OCI-LY1 (cell line): ENCODE data around the gene WNK1.

Experiments used
- H2AFZ ChIP-seq: fragments of 200-600 bp; sonication (generic), shearing (Covaris generic); 2 replicates; pipeline ENCODE4 v1.6.0; 2014; ENCODE audit warnings: antibody characterized with exemption, mild to moderate bottlenecking, low read length
- H3F3A ChIP-seq: fragments of 200-600 bp; sonication (generic), shearing (Covaris generic); 2 replicates; pipeline ENCODE4 v1.6.0; 2014; ENCODE audit warnings: mild to moderate bottlenecking, antibody characterized with exemption, low read length, moderate library complexity; ENCODE audit not compliant: insufficient read depth
- H3K27ac ChIP-seq: fragments of 200-600 bp; sonication (generic); 2 replicates; pipeline ENCODE4 v1.5.1; 2014; ENCODE audit warnings: low read length, mixed run types, mild to moderate bottlenecking, low read depth; ENCODE audit not compliant: poor library complexity, severe bottlenecking
- H3K27me3 ChIP-seq: fragments of 200-600 bp; sonication (generic); 2 replicates; pipeline ENCODE4 v1.6.0; 2014; ENCODE audit warnings: antibody characterized with exemption, mild to moderate bottlenecking, low read length, moderate library complexity; ENCODE audit not compliant: insufficient read depth
- H3K36me3 ChIP-seq: fragments of 200-600 bp; sonication (generic); 2 replicates; pipeline ENCODE4 v1.6.1; 2014; ENCODE audit warnings: mild to moderate bottlenecking, antibody characterized with exemption, low read length, moderate library complexity, mixed read lengths; ENCODE audit not compliant: insufficient read depth
- H3K4me1 ChIP-seq: fragments of 200-600 bp; sonication (generic); 2 replicates; pipeline ENCODE4 v1.5.1; 2014; ENCODE audit warnings: mild to moderate bottlenecking, low read length, moderate library complexity; ENCODE audit not compliant: insufficient read depth, severe bottlenecking
- H3K4me2 ChIP-seq: fragments of 200-600 bp; sonication (generic), shearing (Covaris generic); 2 replicates; pipeline ENCODE4 v1.6.1; 2014; ENCODE audit warnings: low read length
- H3K4me3 ChIP-seq: fragments of 200-600 bp; sonication (generic); 2 replicates; pipeline ENCODE4 v1.5.1; 2014; ENCODE audit warnings: low read length, low read depth, mild to moderate bottlenecking, mixed read lengths; ENCODE audit not compliant: poor library complexity, severe bottlenecking
- H3K79me2 ChIP-seq: fragments of 200-600 bp; shearing (Covaris generic); 2 replicates; pipeline ENCODE4 v1.6.1; 2016; ENCODE audit warnings: mixed run types, low read length, mixed read lengths; ENCODE audit not compliant: insufficient read depth
- H3K9ac ChIP-seq: fragments of 200-600 bp; sonication (generic), shearing (Covaris generic); 2 replicates; pipeline ENCODE4 v1.6.1; 2014; ENCODE audit warnings: mild to moderate bottlenecking, low read length, mixed read lengths
- H3K9me2 ChIP-seq: fragments of 200-600 bp; sonication (generic), shearing (Covaris generic); 2 replicates; pipeline ENCODE4 v1.6.1; 2014; ENCODE audit warnings: low read depth, mild to moderate bottlenecking, low read length, mixed read lengths
- H3K9me3 ChIP-seq: fragments of 200-600 bp; shearing (Covaris generic); 2 replicates; pipeline ENCODE4 v1.6.1; 2014; ENCODE audit warnings: low read length, mixed read lengths
- H4K20me1 ChIP-seq: fragments of 200-600 bp; sonication (generic), shearing (Covaris generic); 2 replicates; pipeline ENCODE4 v1.6.0; 2016; ENCODE audit warnings: mild to moderate bottlenecking, low read length; ENCODE audit not compliant: insufficient read depth
- EZH2 ChIP-seq: fragments of 200-600 bp; sonication (generic), shearing (Covaris generic); IDR thresholded peaks from 2 replicates; pipeline ENCODE4 v1.8.0; 2017; ENCODE audit warnings: borderline replicate concordance, mixed run types, mild to moderate bottlenecking, antibody characterized with exemption, low read length, moderate library complexity, mixed read lengths
- TF ChIP-seq, protein P1 (sequence below): fragments of 200-600 bp; sonication (generic), shearing (Covaris generic); IDR thresholded peaks from 2 replicates; pipeline ENCODE4 v1.5.1; 2017; ENCODE audit warnings: mild to moderate bottlenecking, antibody characterized with exemption, low read length, moderate library complexity, mixed read lengths

Gene WNK1

DNA sequence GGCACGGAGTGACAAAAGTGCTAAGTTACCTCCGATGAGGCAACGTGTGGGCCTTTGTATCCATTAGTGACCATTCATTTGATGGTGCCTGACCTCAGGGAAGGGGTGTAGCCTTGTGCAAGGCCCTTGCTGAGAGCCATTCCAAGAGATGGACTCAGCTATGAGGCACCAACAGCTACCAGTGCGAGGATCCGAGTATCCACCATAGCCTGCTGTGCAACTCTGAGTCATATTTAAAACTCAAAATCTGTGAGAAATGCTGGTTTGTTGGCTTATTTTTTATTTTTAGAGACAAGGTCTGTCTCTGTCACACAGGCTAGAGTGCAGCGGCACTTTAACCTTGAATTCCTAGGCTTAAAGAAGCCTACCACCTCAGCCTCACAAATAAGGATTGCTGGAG, 25.1 kb upstream of the WNK1 start:
- no peaks in the 10 kb centered on the region for H3K79me2 ChIP-seq
- no peak overlapping the region for H3K4me3 ChIP-seq
- no peaks in the 10 kb centered on the region for H3K36me3 ChIP-seq
- no peaks in the 10 kb centered on the region for H3K27me3 ChIP-seq
- no peaks in the 10 kb centered on the region for H4K20me1 ChIP-seq
- TF ChIP-seq, protein P1, sequence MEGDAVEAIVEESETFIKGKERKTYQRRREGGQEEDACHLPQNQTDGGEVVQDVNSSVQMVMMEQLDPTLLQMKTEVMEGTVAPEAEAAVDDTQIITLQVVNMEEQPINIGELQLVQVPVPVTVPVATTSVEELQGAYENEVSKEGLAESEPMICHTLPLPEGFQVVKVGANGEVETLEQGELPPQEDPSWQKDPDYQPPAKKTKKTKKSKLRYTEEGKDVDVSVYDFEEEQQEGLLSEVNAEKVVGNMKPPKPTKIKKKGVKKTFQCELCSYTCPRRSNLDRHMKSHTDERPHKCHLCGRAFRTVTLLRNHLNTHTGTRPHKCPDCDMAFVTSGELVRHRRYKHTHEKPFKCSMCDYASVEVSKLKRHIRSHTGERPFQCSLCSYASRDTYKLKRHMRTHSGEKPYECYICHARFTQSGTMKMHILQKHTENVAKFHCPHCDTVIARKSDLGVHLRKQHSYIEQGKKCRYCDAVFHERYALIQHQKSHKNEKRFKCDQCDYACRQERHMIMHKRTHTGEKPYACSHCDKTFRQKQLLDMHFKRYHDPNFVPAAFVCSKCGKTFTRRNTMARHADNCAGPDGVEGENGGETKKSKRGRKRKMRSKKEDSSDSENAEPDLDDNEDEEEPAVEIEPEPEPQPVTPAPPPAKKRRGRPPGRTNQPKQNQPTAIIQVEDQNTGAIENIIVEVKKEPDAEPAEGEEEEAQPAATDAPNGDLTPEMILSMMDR, result no peak
- no peak for TF ChIP-seq EZH2
- H3K9me3 ChIP-seq, result no peaks in the 10 kb centered on the region
- peaks cover 8% of the 10 kb centered on the region; the same call in 1 of the 2 replicates for H3F3A ChIP-seq
- H3K4me1 ChIP-seq, result peaks cover 31% of the 10 kb centered on the region
- no peak overlapping the region for H2AFZ ChIP-seq
- no peak overlapping the region for H3K27ac ChIP-seq
- H3K4me2 ChIP-seq, result no peak overlapping the region
- no peak overlapping the region for H3K9ac ChIP-seq
- H3K9me2 ChIP-seq, result no peaks in the 10 kb centered on the region

DNA sequence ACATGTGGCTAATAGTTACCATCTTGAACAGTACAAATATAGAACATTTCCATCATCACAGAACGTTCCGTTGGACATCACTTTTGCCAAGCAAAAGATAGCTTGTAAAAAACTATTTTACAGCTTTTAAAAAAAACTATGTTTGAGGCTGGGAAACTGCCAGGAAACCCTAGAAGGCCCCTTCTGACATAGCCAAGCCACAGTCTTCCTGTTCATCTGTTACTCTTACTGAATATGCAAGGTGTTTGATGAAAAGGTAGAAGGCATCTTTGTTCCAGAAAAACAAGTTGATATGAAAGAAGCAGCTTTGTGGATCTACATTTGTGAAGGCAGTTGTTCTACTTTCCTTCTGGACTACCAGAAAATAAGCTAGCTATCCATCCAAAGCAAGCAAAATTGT, 23.6 kb upstream of the WNK1 start:
- Histone ChIP-seq H3K9ac (no peak overlapping the region), H4K20me1 (no peaks in the 10 kb centered on the region), H3K36me3 (no peaks in the 10 kb centered on the region), H3K4me1 (peaks cover 16% of the 10 kb centered on the region), H3K79me2 (no peaks in the 10 kb centered on the region), H3F3A (0 out of 2 replicates have a peak, but pooled peaks cover 3% of the 10 kb centered on the region), H3K4me2 (no peak overlapping the region), H2AFZ (no peak overlapping the region), H3K27me3 (no peaks in the 10 kb centered on the region), H3K9me2 (no peaks in the 10 kb centered on the region), H3K4me3 (no peak overlapping the region), H3K27ac (no peak overlapping the region), H3K9me3 (no peaks in the 10 kb centered on the region)
- TF ChIP-seq, protein P1, result no peak
- TF ChIP-seq EZH2, result no peak

DNA sequence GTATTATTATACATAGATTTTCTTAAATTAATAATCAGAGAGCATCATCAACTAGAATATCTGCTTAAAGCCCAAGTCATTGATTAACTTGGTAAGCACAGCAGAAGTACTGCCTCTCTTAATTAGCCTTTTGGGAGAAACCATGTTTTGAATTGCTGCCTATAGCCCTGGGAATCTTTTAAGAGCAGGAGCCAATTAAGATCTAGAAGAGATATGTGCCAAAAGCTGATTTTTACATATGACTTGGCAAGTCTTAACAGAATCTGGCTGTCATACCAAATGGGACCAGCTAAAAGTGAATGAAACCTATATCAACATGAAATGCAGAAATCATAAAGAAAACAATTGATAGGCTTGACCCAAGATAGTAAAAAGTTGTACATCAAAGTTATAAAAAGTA, 23.2 kb upstream of the WNK1 start:
- Histone ChIP-seq H3K4me1 (peaks cover 12% of the 10 kb centered on the region), H3K27ac (no peak overlapping the region), H3F3A (no peaks in the 10 kb centered on the region), H4K20me1 (no peaks in the 10 kb centered on the region), H3K27me3 (no peaks in the 10 kb centered on the region), H3K4me2 (no peak overlapping the region), H3K4me3 (no peak overlapping the region), H3K79me2 (no peaks in the 10 kb centered on the region), H3K36me3 (no peaks in the 10 kb centered on the region), H3K9me3 (0 out of 2 replicates have a peak, but pooled peaks cover 2% of the 10 kb centered on the region), H3K9ac (no peak overlapping the region), H2AFZ (no peak overlapping the region), H3K9me2 (no peaks in the 10 kb centered on the region)
- TF ChIP-seq, protein P1, result no peak
- no peak for TF ChIP-seq EZH2
